Right atrium auricular region (tissue), 2 donors: ENCODE results near the gene PIK3C2G. TPM values are rescaled to one million over a fixed set of nuclear protein-coding genes. Genes with fewer than 3 reads are reported as not detected.

Source experiments
- DNase-seq: peaks from one replicate; pipeline ENCODE4 v3.0.0-alpha.2; 2019; ENCODE audit warnings: low spot score
- H3K27ac ChIP-seq, 2 donors: fragments of 200-600 bp; sonication (generic); 1 replicate in 1 of 2; 2 replicates in 1 of 2; pipeline ENCODE4 v1.5.1; 2016 to 2019
- H3K27me3 ChIP-seq, 2 donors: fragments of 200-600 bp; sonication (generic); one replicate each; pipeline versions ENCODE4 v1.5.1 to v1.6.0; 2017 to 2019
- H3K36me3 ChIP-seq: fragments of 200-600 bp; sonication (generic); one replicate; pipeline ENCODE4 v1.5.1; 2016
- H3K4me1 ChIP-seq, 2 donors: fragments of 200-600 bp; sonication (generic); one replicate each; pipeline versions ENCODE4 v1.5.1 to v1.6.0; 2017 to 2019
- H3K4me3 ChIP-seq, 2 donors: fragments of 200-600 bp; sonication (generic); 1 replicate in 1 of 2; 2 replicates in 1 of 2; pipeline ENCODE4 v1.5.1; 2017 to 2019; ENCODE audit warnings: mild to moderate bottlenecking in 1 of 2, moderate library complexity in 1 of 2
- H3K9me3 ChIP-seq, 2 donors: fragments of 200-600 bp; sonication (generic); one replicate each; pipeline ENCODE4 v1.5.1; 2019
- total RNA-seq, 2 donors: library from RNA; depleted of rRNA; stranded (reverse); fragments of >200 nt; gene quantifications; one replicate each; pipeline ENCODE4 v1.1.0, GENCODE V29; 2016
- TF ChIP-seq, protein P1 (sequence below), 2 donors: fragments of 200-600 bp; sonication (generic); IDR thresholded peaks; one replicate each; pipeline ENCODE4 v1.5.1; 2019; ENCODE audit warnings: antibody characterized with exemption in 2 of 2

PIK3C2G gene
- total RNA-seq, 2 donors from 2014 or later = not detected

DNA sequence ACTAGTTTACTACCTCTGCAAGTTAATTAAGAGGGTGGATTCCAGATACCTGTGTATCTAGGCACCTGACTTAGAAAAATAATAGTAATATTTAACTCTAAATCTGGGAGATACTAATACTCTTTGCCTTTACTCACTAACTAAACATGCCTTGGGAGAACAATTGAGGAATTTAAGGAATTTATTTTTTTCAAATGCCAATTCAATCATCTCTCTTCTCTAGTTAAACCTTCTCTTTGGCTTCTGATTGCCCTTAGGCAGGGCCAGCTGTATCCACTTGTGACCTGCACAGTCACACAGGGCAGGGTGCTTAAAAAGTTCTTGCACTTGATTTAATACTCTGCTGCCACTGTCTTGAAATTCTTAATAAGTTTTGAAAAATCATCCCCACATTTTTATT is 334.1 kb downstream of the PIK3C2G start:
- Histone ChIP-seq H3K4me1 (no peaks in the 10 kb centered on the region), H3K27me3 (no peaks in the 10 kb centered on the region), H3K27ac (no peak overlapping the region), H3K9me3 (no peaks in the 10 kb centered on the region), H3K36me3 (no peaks in the 10 kb centered on the region), H3K4me3 (no peak overlapping the region)
- TF ChIP-seq, protein P1, sequence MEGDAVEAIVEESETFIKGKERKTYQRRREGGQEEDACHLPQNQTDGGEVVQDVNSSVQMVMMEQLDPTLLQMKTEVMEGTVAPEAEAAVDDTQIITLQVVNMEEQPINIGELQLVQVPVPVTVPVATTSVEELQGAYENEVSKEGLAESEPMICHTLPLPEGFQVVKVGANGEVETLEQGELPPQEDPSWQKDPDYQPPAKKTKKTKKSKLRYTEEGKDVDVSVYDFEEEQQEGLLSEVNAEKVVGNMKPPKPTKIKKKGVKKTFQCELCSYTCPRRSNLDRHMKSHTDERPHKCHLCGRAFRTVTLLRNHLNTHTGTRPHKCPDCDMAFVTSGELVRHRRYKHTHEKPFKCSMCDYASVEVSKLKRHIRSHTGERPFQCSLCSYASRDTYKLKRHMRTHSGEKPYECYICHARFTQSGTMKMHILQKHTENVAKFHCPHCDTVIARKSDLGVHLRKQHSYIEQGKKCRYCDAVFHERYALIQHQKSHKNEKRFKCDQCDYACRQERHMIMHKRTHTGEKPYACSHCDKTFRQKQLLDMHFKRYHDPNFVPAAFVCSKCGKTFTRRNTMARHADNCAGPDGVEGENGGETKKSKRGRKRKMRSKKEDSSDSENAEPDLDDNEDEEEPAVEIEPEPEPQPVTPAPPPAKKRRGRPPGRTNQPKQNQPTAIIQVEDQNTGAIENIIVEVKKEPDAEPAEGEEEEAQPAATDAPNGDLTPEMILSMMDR (IDR thresholded peaks at IDR 0.05) = no peak
- no peak for DNase-seq

- Histone ChIP-seq H3K4me1 (no peaks in the 10 kb centered on the region), H3K27me3 (no peaks in the 10 kb centered on the region), H3K36me3 (no peaks in the 10 kb centered on the region), H3K27ac (no peak overlapping the region), H3K9me3 (no peaks in the 10 kb centered on the region), H3K4me3 (no peak overlapping the region)
- TF ChIP-seq, protein P1 (IDR thresholded peaks at IDR 0.05) = no peak
- no peak for DNase-seq
Observed at GRCh38 chr12:18601962-18602361, 340.6 kb downstream of the PIK3C2G start.

GRCh38 chr12:18612971-18613370 is 351.7 kb downstream of the PIK3C2G start:
- H3K27ac ChIP-seq = no peak overlapping the region
- no peak for DNase-seq
- H3K27me3 ChIP-seq = no peaks in the 10 kb centered on the region
- H3K9me3 ChIP-seq = no peaks in the 10 kb centered on the region
- TF ChIP-seq, protein P1 (IDR thresholded peaks at IDR 0.05) = no peak
- no peak overlapping the region for H3K4me3 ChIP-seq
- H3K36me3 ChIP-seq = no peaks in the 10 kb centered on the region
- H3K4me1 ChIP-seq = no peaks in the 10 kb centered on the region

- TF ChIP-seq, protein P1 (IDR thresholded peaks at IDR 0.05) = no peak
- DNase-seq = no peak
- no peaks in the 10 kb centered on the region for H3K36me3 ChIP-seq
- no peaks in the 10 kb centered on the region for H3K4me1 ChIP-seq
- H3K27me3 ChIP-seq = no peaks in the 10 kb centered on the region
- peaks cover 0 to 2% of the 10 kb centered on the region in 2 donors for H3K9me3 ChIP-seq
- H3K27ac ChIP-seq = no peak overlapping the region
- no peak overlapping the region for H3K4me3 ChIP-seq
Observed at GRCh38 chr12:18620986-18621385, 359.7 kb downstream of the PIK3C2G start.

GRCh38 chr12:18629445-18629844 is 368.1 kb downstream of the PIK3C2G start:
- Histone ChIP-seq H3K27ac (no peak overlapping the region), H3K9me3 (peaks cover 0 to 18% of the 10 kb centered on the region in 2 donors), H3K36me3 (no peaks in the 10 kb centered on the region), H3K4me3 (no peak overlapping the region), H3K4me1 (no peaks in the 10 kb centered on the region), H3K27me3 (no peaks in the 10 kb centered on the region)
- no peak for DNase-seq
- TF ChIP-seq, protein P1 (IDR thresholded peaks at IDR 0.05) = no peak

DNA sequence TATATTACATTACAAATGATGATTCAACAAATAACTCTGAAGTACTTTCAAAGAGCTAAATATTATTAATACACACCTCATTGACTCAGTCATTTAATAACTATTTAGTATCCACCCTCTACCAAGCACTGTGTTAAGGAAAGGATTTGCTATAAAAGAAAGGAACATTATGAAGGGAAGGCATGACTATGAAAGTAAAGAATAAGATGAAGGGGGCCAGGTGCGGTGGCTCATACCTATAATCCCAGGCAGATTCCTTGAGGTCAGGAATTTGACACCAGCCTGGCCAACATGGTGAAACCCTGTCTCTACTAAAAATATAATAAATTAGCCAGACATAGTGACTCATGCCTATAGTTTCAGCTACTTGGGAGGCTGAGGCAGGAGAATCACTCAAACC is 368.6 kb downstream of the PIK3C2G start:
- Histone ChIP-seq H3K9me3 (peaks cover 0 to 18% of the 10 kb centered on the region in 2 donors), H3K27me3 (no peaks in the 10 kb centered on the region)
- no peak for DNase-seq

More for the DNA sequence above, 368.6 kb downstream of the PIK3C2G start:
- TF ChIP-seq, protein P1 (IDR thresholded peaks at IDR 0.05) = no peak
- H3K36me3 ChIP-seq = no peaks in the 10 kb centered on the region
- H3K4me3 ChIP-seq = no peak overlapping the region
- H3K27ac ChIP-seq = no peak overlapping the region
- H3K4me1 ChIP-seq = no peaks in the 10 kb centered on the region
